HG03108 (cell line): ENCODE measurements around the gene COTL1.
A peak's percentile ranks its signal among the peaks of the same experiment; 100 is the strongest.

Source experiments
- ATAC-seq: cut with Tn5 transposase; IDR thresholded peaks from one replicate; pipeline ENCODE4 v1.9.1; 2021; ENCODE audit warnings: moderate library complexity; ENCODE audit not compliant: unreplicated experiment

COTL1 gene

GRCh38 chr16:84614968-84615813 lies 2.7 kb downstream of the COTL1 start:
- ATAC-seq, result no peak

- no peak for ATAC-seq
Observed at GRCh38 chr16:84614623-84614967, 3.3 kb downstream of the COTL1 start.

GRCh38 chr16:84614073-84614459 lies 3.8 kb downstream of the COTL1 start:
- ATAC-seq, result no peak

- no peak for ATAC-seq
Observed at GRCh38 chr16:84613408-84614072, 4.3 kb downstream of the COTL1 start.

- no peak for ATAC-seq
Observed at GRCh38 chr16:84612686-84613085, 5.2 kb downstream of the COTL1 start.

GRCh38 chr16:84611041-84611440 lies 6.8 kb downstream of the COTL1 start:
- no peak for ATAC-seq

- ATAC-seq, result no peak
Observed at GRCh38 chr16:84610376-84610775, 7.5 kb downstream of the COTL1 start.

GRCh38 chr16:84609563-84610177 lies 8.2 kb downstream of the COTL1 start:
- no peak for ATAC-seq

GRCh38 chr16:84608282-84608681 lies 9.6 kb downstream of the COTL1 start:
- ATAC-seq, result no peak

- no peak for ATAC-seq
Observed at GRCh38 chr16:84607694-84608093, 10.2 kb downstream of the COTL1 start.

GRCh38 chr16:84607061-84607460 lies 10.8 kb downstream of the COTL1 start:
- ATAC-seq, result no peak

GRCh38 chr16:84606081-84606875 lies 11.6 kb downstream of the COTL1 start:
- ATAC-seq, result no peak

GRCh38 chr16:84605339-84605848 lies 12.5 kb downstream of the COTL1 start:
- no peak for ATAC-seq

- ATAC-seq, result no peak
Observed at GRCh38 chr16:84604477-84605013, 13.3 kb downstream of the COTL1 start.

- ATAC-seq, result no peak
Observed at GRCh38 chr16:84603940-84604339, 13.9 kb downstream of the COTL1 start.

GRCh38 chr16:84603140-84603816 lies 14.6 kb downstream of the COTL1 start:
- no peak for ATAC-seq

- peak; percentile 69 for ATAC-seq
Observed at GRCh38 chr16:84600343-84601229, 17.3 kb downstream of the COTL1 start.

- no peak for ATAC-seq
Observed at GRCh38 chr16:84599521-84600202, 18.2 kb downstream of the COTL1 start.

- ATAC-seq, result no peak
Observed at GRCh38 chr16:84598360-84598759, 19.5 kb downstream of the COTL1 start.
